Panc1 (cell line): ENCODE results near the gene ADAP2. TPM values are rescaled to one million over a fixed set of nuclear protein-coding genes. Genes with fewer than 3 reads are reported as not detected.

Source experiments
- ATAC-seq: fragments of 200-7000 bp; cut with Tn5 transposase; 2 replicates; pipeline ENCODE4 v1.9.1; 2020; ENCODE audit warnings: mild to moderate bottlenecking, moderate library complexity
- BruUV-seq: library from RNA; stranded (reverse); fragments of 400-500 nt; replicated peaks from 2 replicates; lab custom pipeline; 2021; lab: Mats Ljungman, UMichigan
- CTCF ChIA-PET: fragments of 300-600 bp; sonication (Branson Sonifier 250); formaldehyde crosslinking; loops from one replicate; lab custom pipeline; 2022; ENCODE audit warnings: antibody characterized with exemption; lab: Charles Lee
- POLR2A ChIA-PET: fragments of 300-600 bp; sonication (Branson Sonifier 250); formaldehyde crosslinking; loops from one replicate; lab custom pipeline; 2022; ENCODE audit warnings: antibody characterized with exemption; lab: Charles Lee
- DNase-seq: peaks from one replicate; pipeline ENCODE4 v3.0.0-alpha.2; 2010; ENCODE audit warnings: low read depth, low spot score
- H3K27ac ChIP-seq: 2 replicates; pipeline ENCODE4 v1.5.1; 2011; ENCODE audit warnings: mild to moderate bottlenecking, low read length, inconsistent platforms
- H3K27me3 ChIP-seq: fragments of 200-500 bp; sonication (Bioruptor generic); 2 replicates; pipeline ENCODE4 v1.6.0; 2014; ENCODE audit warnings: low read length, inconsistent platforms; ENCODE audit not compliant: control insufficient read depth, insufficient read depth
- H3K36me3 ChIP-seq: fragments of 200-500 bp; sonication (Bioruptor generic); 2 replicates; pipeline ENCODE4 v1.5.1; 2014; ENCODE audit warnings: inconsistent platforms, mild to moderate bottlenecking, low read length, moderate library complexity; ENCODE audit not compliant: control insufficient read depth, insufficient read depth
- H3K4me1 ChIP-seq: 2 replicates; pipeline ENCODE4 v1.5.1; 2011; ENCODE audit warnings: inconsistent platforms, mild to moderate bottlenecking, low read length, moderate library complexity; ENCODE audit not compliant: control insufficient read depth, insufficient read depth
- H3K4me3 ChIP-seq, 2 experiments: 2 replicates each; pipeline ENCODE4 v1.5.1; 2011 to 2012; ENCODE audit warnings: low read depth in 2 of 2, low read length in 2 of 2, mild to moderate bottlenecking in 2 of 2, inconsistent platforms in 1 of 2, moderate library complexity in 1 of 2
- H3K9me3 ChIP-seq: fragments of 200-500 bp; sonication (Bioruptor generic); 2 replicates; pipeline ENCODE4 v1.5.1; 2014; ENCODE audit warnings: low read depth, mild to moderate bottlenecking, inconsistent platforms, low read length, moderate library complexity; ENCODE audit not compliant: control insufficient read depth, insufficient read depth
- CTCF ChIP-seq: fragments of 450-650 bp; IDR thresholded peaks from 2 replicates; pipeline ENCODE4 v1.5.1; 2017; ENCODE audit warnings: mild to moderate bottlenecking
- POLR2AphosphoS5 ChIP-seq: IDR thresholded peaks from 2 replicates; pipeline ENCODE4 v1.6.1; 2012; ENCODE audit warnings: mild to moderate bottlenecking, low read depth, low read length, moderate library complexity
- SIN3A ChIP-seq: IDR thresholded peaks from 2 replicates; pipeline ENCODE4 v1.6.1; 2012; ENCODE audit warnings: low read depth, mild to moderate bottlenecking, low read length, moderate library complexity, borderline replicate concordance; ENCODE audit not compliant: insufficient read depth
- TCF7L2 ChIP-seq: IDR thresholded peaks from 2 replicates; pipeline ENCODE4 v1.6.1; 2011; ENCODE audit warnings: mild to moderate bottlenecking, low read depth, low read length, inconsistent platforms
- in situ Hi-C: cut with HindIII; loops from 2 replicates; pipeline ENCODE4 v1.10.0; 2016; ENCODE audit warnings: low sequenced_read_pairs, low pct_unique_long_range_greater_than_20kb
- intact Hi-C: fragments of 100-400 bp; cut with micrococcal nuclease; formaldehyde crosslinking; loops from one replicate; pipeline ENCODE4 v1.10.0; 2022; ENCODE audit not compliant: unreplicated experiment
- total RNA-seq: library from RNA; stranded (reverse); gene quantifications from one replicate; pipeline ENCODE4 v1.2.1, GENCODE V29; 2021; ENCODE audit not compliant: unreplicated experiment
- TF ChIP-seq, protein P1 (sequence below), 2 experiments: IDR thresholded peaks; 2 replicates each; pipeline ENCODE4 v1.6.1; 2011 to 2012; ENCODE audit warnings: low read depth in 2 of 2, control low read depth in 1 of 2, low read length in 1 of 2, mild to moderate bottlenecking in 1 of 2, moderate library complexity in 1 of 2; ENCODE audit not compliant: insufficient read depth in 1 of 2

The ADAP2 gene
- total RNA-seq, 1 experiment from 2014 or later: 2.4 TPM

GRCh38 chr17:30942308-30943079, 20.7 kb downstream of the ADAP2 start:
- ATAC-seq (no peak), DNase-seq (no peak)
- Histone ChIP-seq H3K9me3 (no peaks in the 10 kb centered on the region), H3K36me3 (no peaks in the 10 kb centered on the region), H3K27me3 (no peaks in the 10 kb centered on the region), H3K4me1 (no peaks in the 10 kb centered on the region), H3K4me3 (no peak overlapping the region), H3K27ac (no peak overlapping the region)
- ChIA-PET CTCF (no interaction called here), POLR2A (no interaction called here)
- intact Hi-C loops: no loop called here
- in situ Hi-C loops: no loop called here
- no TSS peak for BruUV-seq
- TF ChIP-seq, protein P1, sequence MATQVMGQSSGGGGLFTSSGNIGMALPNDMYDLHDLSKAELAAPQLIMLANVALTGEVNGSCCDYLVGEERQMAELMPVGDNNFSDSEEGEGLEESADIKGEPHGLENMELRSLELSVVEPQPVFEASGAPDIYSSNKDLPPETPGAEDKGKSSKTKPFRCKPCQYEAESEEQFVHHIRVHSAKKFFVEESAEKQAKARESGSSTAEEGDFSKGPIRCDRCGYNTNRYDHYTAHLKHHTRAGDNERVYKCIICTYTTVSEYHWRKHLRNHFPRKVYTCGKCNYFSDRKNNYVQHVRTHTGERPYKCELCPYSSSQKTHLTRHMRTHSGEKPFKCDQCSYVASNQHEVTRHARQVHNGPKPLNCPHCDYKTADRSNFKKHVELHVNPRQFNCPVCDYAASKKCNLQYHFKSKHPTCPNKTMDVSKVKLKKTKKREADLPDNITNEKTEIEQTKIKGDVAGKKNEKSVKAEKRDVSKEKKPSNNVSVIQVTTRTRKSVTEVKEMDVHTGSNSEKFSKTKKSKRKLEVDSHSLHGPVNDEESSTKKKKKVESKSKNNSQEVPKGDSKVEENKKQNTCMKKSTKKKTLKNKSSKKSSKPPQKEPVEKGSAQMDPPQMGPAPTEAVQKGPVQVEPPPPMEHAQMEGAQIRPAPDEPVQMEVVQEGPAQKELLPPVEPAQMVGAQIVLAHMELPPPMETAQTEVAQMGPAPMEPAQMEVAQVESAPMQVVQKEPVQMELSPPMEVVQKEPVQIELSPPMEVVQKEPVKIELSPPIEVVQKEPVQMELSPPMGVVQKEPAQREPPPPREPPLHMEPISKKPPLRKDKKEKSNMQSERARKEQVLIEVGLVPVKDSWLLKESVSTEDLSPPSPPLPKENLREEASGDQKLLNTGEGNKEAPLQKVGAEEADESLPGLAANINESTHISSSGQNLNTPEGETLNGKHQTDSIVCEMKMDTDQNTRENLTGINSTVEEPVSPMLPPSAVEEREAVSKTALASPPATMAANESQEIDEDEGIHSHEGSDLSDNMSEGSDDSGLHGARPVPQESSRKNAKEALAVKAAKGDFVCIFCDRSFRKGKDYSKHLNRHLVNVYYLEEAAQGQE (IDR thresholded peaks at IDR 0.05; ENCODE audit: insufficient read depth in 1 of 2, low read depth in 2 of 2, low read length in 1 of 2): no peak
- no peak for TF ChIP-seq POLR2AphosphoS5
- no peak for TF ChIP-seq TCF7L2
- TF ChIP-seq CTCF: no peak
- no peak for TF ChIP-seq SIN3A

GRCh38 chr17:30947796-30948195, 26.1 kb downstream of the ADAP2 start:
- CTCF ChIA-PET: no interaction called here
- intact Hi-C loops (no loop called here), in situ Hi-C loops (no loop called here)
- POLR2A ChIA-PET: no interaction called here
- H3K27ac ChIP-seq: no peak overlapping the region
- TF ChIP-seq, protein P1 (IDR thresholded peaks at IDR 0.05; ENCODE audit: insufficient read depth in 1 of 2, low read depth in 2 of 2, low read length in 1 of 2): no peak
- TF ChIP-seq SIN3A (no peak), CTCF (no peak), POLR2AphosphoS5 (no peak), TCF7L2 (no peak)
- no peak for DNase-seq
- H3K4me3 ChIP-seq: no peak overlapping the region
- no peaks in the 10 kb centered on the region for H3K27me3 ChIP-seq
- H3K4me1 ChIP-seq: no peaks in the 10 kb centered on the region
- H3K36me3 ChIP-seq: no peaks in the 10 kb centered on the region
- no peak for ATAC-seq
- H3K9me3 ChIP-seq: no peaks in the 10 kb centered on the region
- BruUV-seq: no TSS peak
